ENCODE data around the gene ERMN.
"Not testable (repeated sequence)": the region's sequence is repeated elsewhere in the genome, so short reads cannot be mapped to it uniquely, and the experiment has no call there.

ERMN gene, protein sequence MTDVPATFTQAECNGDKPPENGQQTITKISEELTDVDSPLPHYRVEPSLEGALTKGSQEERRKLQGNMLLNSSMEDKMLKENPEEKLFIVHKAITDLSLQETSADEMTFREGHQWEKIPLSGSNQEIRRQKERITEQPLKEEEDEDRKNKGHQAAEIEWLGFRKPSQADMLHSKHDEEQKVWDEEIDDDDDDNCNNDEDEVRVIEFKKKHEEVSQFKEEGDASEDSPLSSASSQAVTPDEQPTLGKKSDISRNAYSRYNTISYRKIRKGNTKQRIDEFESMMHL

DNA sequence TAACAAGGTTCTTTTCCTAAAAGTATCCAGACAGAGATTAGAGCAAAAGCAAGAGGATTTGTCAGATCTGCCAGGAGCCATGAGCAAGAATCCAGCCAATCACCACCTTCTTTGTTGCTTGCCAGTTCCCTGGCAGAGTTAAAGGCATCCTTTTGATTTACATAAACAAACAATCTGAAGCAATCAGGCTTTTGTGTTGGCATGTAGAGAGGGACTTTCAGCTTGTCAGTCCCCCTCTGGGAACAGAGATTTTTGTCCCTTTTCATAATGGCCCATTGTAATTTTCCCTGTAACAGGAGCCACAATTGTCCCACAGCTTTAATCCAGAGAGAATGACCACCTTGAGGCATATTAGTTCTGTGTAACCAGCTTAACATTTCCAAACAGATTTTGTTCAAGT, at the start of gene ERMN:
TSS of gene ERMN (minus strand) at position 39 of the 400 bp plus-strand sequence. CDS start 182 bp downstream, outside the sequence.
- in situ Hi-C loops (cut with MboI; ENCODE audit: low sequenced_read_pairs), result loop anchor here (10.0 kb wide), 1 partner anchor 129 kb away; no protein-coding TSS in a partner anchor

DNA sequence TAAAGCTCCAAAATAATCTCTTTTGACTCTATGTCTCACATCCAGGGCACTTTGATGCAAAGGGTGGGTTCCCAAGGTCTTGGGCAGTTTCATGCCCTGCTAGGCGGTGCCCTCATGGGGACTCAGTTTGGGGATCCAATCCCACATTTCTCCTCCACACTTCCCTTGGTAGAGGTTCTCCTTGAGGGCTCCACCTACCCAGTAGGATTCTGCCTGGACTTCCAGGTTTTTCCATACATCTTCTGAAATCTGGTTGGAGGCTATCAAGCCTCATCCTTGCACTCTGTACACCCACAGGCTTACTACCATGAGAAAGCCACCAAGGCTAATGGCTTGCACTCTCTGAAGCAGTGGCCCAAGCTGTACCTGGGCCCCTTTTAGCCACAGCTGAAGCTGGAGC, 49.8 kb upstream of the ERMN start:
- in situ Hi-C loops (cut with MboI; ENCODE audit: low sequenced_read_pairs), result no loop called here

GRCh38 chr2:157368508-157368907, 42.9 kb upstream of the ERMN start:
- in situ Hi-C loops (cut with MboI; ENCODE audit: low sequenced_read_pairs), result not testable (repeated sequence)

DNA sequence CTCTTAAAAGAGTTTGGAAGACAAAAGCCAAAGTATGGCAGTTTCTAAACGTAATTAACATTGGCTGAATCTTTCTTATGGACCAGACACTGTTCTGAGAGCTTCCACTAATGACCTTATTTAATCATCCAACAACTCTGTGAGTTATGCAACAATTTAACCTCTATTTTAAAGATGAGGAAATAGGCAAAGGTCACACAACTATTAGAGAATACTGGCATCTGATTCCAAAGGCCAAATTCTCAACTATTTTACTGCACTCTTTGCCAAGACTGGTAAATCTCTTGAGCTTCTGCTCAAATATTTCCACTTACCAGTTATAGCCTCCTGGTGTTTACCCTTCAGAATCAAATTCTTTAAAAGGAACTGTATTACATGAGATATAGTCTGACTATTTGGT, 42.1 kb upstream of the ERMN start:
- in situ Hi-C loops (cut with MboI; ENCODE audit: low sequenced_read_pairs), result no loop called here

DNA sequence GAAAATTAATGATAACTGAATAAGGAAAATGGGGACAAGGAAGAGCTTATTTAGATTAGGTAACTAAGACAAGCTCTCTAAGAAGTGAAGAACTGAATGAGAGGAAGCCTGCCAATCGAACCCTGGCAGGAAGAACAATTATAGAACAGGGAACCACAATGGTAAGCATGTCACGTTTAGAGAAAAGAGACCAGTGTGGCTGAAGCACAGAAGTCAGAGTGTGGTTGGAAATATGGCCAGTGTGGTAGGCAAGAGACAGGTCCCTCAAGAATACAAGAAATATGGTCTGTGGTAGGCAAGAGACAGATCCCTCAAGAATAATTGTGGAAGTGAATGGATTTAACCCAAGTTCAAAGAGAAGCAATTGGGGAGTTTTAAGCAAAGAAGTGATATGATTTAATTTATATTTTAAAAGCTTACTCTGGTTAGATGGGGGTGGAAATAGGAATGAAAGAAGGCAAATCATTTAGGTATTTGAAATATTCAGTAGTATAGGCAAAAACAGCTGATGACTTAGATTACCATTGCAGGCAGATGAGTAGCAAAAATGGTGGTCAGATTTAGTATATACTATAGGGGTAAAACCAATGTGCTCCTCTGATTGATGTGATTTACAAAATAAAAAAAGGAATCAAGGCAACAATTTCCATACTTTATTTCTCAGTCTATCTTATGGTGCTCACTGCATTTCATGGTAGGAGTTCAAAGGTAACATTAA, 38.8 kb upstream of the ERMN start:
- in situ Hi-C loops (cut with MboI; ENCODE audit: low sequenced_read_pairs), result no loop called here

GRCh38 chr2:157363612-157364101, 38.0 kb upstream of the ERMN start:
- in situ Hi-C loops (cut with MboI; ENCODE audit: low sequenced_read_pairs), result no loop called here

- in situ Hi-C loops (cut with MboI; ENCODE audit: low sequenced_read_pairs), result no loop called here
Observed at GRCh38 chr2:157362627-157363026, 37.0 kb upstream of the ERMN start.

GRCh38 chr2:157361526-157361925, 35.9 kb upstream of the ERMN start:
- in situ Hi-C loops (cut with MboI; ENCODE audit: low sequenced_read_pairs), result no loop called here

DNA sequence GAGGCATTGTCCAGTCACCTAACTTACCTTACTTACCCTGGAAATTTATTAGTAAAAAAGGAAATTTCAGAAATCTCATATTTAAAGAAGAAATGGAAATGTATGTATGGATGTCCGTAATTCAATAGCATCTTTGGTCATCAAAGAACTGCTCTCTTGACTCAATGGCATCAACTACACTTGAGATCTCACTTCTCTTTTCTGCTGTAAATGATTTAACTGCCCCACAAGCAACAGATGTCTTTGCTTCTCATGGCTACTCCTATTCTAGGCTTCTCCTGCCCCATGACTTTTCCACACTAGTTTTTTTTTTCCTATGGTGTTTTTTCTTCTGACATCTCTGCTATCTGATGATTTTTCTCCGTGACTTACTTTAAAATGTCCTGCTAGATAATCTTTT, 34.0 kb upstream of the ERMN start:
- in situ Hi-C loops (cut with MboI; ENCODE audit: low sequenced_read_pairs), result no loop called here

DNA sequence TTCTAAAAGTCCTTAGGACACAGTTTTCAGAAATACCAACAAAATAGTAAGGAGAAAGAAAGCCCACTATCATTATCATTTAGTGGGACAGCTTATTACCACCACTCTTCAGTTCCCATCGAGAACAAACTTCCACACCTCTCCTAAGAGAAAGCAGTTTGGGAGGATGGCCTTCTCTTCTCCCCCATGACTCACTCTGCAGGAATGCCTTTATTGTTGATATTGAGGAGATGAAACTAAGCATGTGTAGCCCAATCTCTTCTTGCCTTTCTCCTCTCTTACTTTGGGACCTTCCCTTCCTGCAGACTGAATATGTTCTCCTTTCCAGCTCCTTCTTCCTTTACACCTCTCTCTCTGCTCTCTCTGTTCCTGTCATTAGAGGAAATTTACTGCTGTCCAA, 30.0 kb upstream of the ERMN start:
- in situ Hi-C loops (cut with MboI; ENCODE audit: low sequenced_read_pairs), result no loop called here

GRCh38 chr2:157349949-157350515, 24.4 kb upstream of the ERMN start:
- in situ Hi-C loops (cut with MboI; ENCODE audit: low sequenced_read_pairs), result no loop called here

GRCh38 chr2:157348291-157348921, 22.8 kb upstream of the ERMN start:
- in situ Hi-C loops (cut with MboI; ENCODE audit: low sequenced_read_pairs), result no loop called here

- in situ Hi-C loops (cut with MboI; ENCODE audit: low sequenced_read_pairs), result no loop called here
Observed at GRCh38 chr2:157345647-157346389, 20.2 kb upstream of the ERMN start.

GRCh38 chr2:157341381-157341780, 15.8 kb upstream of the ERMN start:
- in situ Hi-C loops (cut with MboI; ENCODE audit: low sequenced_read_pairs), result not testable (repeated sequence)

DNA sequence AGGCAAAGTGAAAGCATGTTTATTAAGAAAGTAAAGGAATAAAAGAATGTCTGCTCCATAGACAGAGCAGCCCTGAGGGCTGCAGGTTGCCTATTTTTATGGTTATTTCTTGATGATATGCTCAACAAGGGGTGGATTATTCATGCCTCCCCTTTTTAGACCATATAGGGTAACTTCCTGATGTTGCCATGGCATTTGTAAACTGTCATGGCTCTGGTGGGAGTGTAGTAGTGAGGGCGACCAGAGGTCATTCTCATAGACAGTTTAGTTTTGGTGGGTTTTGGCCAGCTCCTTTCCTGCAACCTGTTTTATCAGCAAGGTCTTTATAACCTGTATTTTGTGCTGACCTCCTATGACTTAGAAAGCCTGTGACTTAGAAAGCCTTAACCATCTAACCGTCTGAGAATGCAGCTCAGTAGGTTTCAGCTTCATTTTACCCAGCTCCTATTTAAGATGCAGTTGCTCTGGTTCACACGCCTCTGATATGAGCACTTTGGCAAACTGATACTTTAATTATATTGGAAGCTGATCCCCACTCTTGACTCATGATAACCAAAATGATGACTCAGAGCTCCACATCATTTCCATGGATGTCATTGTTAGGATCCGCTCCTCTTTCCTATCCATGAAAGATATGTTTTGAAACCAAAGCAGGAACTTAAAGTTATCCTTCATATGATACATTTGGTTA, 14.5 kb upstream of the ERMN start:
- in situ Hi-C loops (cut with MboI; ENCODE audit: low sequenced_read_pairs), result no loop called here

DNA sequence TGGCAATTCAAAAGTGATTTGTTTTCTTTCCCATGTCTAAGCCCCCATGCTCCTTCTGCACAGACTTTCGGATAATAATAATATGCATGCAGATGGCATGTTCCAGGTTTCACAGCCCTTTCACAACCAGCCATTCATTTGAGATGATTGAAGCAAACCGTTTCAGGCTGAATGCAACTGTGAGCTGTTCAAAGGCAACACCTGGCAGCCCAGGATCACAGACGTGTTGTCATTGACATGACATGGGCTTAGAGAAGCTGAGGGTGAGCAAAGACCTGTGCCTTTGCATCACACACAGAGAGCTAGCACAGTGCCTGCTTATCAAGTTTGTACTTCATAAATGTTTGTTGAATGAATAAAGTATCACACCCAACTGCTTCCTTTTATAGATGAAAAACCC, 12.4 kb upstream of the ERMN start:
- in situ Hi-C loops (cut with MboI; ENCODE audit: low sequenced_read_pairs), result no loop called here

DNA sequence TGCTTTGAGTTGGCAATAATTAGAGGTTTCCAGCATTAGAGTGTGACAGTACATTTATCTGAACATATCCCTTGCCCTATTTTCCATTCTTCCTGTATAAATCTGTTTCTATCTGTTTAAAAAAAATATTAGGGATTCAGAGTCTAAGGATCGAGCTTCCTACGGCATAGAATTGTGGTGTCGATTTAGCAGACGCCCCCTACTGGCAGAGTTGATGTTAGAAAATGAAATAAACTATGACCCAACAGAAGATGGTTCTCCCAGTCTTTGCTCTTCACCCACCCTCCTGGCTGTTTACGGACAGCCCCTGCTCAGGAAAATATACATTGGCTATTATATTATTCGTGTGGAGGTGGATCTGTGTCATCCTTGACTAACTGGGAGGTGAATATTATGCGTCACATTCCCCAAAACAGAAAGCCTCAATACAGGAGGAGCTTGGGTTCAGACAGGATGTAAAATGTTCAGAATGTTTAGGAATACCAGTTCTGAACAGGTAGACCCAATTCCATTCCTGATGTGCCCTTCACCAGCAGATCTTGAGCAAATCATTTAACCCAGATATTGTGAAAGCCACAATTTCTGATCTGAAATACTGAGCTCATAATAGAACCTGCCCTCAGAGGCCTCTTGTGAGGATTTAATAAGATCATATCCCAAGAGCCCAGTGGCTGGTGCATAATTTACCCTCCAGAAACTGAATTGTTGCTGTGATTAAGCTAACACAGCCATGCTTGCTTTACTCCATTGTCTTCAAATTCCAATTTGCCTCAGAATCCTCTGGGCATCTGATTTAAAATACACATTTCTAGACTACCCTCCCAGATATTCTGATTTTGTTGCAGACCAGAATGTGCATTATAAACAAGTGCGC, 10.8 kb upstream of the ERMN start:
- in situ Hi-C loops (cut with MboI; ENCODE audit: low sequenced_read_pairs), result no loop called here

GRCh38 chr2:157334797-157335196, 9.2 kb upstream of the ERMN start:
- in situ Hi-C loops (cut with MboI; ENCODE audit: low sequenced_read_pairs), result no loop called here

- in situ Hi-C loops (cut with MboI; ENCODE audit: low sequenced_read_pairs), result no loop called here
Observed at GRCh38 chr2:157334335-157334734, 8.7 kb upstream of the ERMN start.

Data from HL-60/S4 (cell line).